ENCODE data around the gene RNU11.
"Not testable (repeated sequence)": the region's sequence is repeated elsewhere in the genome, so short reads cannot be mapped to it uniquely, and the experiment has no call there.

The RNU11 gene

DNA sequence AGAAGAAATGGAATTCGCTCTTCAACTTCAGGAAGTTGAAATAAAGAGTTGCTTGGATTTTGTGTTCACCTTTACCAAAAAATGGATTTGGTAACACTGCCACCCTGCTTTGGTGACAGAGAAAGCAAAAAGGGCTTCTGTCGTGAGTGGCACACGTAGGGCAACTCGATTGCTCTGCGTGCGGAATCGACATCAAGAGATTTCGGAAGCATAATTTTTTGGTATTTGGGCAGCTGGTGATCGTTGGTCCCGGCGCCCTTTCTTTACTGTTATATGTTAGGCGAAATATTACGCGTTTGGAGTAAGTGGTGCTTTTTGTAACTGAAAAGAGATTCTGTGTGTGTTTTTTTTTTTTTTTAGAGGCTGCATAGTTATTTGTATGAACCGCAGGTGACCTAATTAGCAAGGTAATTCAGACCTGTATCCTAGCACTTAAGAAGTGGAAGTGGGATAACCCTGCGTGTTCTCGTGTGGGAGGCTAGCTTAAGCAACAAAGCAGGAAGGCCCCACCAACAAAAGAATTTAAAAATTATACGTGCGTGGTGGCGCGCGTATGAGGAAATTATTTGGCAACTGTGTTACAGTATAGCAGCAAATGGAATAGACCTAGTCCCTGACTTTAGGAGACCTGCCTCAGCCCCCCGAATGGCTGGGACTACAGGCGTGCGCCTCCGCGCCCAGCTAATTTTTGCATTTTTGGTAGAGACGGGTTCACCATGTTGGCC lies at the start of gene RNU11:
TSS of gene RNU11 (plus strand) at position 127 of the 725 bp plus-strand sequence.
- DNase-seq, result peak; percentile 83 to 89

GRCh38 chr1:28601696-28602095 lies 46.7 kb upstream of the RNU11 start:
- DNase-seq, result peak; percentile 11 to 36

- DNase-seq, result peak; percentile 15 to 52
These were observed 45.6 kb upstream of the RNU11 start for GRCh38 chr1:28602536-28603439.

DNA sequence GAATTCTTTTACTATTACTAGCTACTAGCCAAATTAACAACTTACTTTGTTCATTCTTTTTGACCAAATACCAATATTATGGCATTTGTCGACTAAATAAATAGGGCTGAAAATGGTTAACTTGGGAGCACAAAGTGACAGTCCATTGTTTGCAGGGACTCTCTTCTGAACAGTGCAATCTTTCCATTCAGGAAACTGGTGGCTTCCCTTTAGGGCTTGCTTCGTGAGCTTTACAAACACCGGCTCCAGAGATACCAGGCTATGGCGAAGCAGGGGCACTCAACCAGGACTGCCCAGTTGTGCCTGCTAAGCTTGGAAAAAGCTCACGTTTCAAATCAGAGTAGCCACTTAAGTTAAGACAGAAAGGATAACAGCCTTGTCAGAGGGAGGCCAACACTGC lies 44.0 kb upstream of the RNU11 start:
- no peak for DNase-seq

DNA sequence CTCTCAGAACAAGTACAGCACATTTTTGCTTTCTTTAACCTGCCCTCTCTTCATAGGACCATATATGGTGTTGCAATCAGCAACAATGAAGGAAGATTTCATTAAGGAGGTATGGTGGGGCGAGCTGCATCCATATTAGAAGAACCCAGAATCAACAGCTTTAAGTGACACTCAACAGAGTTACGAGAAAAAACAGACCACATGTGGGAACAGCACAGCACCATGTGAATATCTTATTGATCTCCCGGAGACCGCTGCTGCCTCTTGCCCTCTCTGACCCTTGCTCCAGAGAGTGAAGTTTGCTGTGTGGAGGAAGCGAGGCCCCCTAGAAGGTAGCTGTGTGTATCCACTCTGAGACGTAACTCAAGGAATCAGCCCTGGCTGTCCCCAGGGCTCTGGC lies 43.4 kb upstream of the RNU11 start:
- DNase-seq, result no peak

DNA sequence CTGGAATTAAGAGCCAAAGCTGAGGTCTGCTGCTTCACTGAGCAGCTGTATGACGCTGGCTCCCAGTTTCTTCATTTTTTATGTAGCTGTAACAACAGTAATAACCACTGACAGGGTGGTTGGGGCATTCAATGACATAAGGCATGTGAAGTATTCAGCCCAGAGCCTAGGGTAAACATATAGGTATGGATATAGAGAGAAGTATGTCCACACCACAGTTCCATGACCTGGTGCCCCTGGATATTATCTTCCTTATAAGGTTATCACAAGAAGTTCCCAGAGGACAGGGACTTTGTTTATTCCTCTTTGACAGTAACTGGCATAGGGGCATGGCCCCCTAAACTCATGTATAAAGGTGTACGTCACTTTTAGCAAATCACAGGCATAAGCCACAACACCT lies 41.6 kb upstream of the RNU11 start:
- DNase-seq, result no peak

GRCh38 chr1:28613175-28613574 lies 35.2 kb upstream of the RNU11 start:
- no peak for DNase-seq

- DNase-seq, result no peak
These were observed 16.7 kb upstream of the RNU11 start for GRCh38 chr1:28631713-28632112.

DNA sequence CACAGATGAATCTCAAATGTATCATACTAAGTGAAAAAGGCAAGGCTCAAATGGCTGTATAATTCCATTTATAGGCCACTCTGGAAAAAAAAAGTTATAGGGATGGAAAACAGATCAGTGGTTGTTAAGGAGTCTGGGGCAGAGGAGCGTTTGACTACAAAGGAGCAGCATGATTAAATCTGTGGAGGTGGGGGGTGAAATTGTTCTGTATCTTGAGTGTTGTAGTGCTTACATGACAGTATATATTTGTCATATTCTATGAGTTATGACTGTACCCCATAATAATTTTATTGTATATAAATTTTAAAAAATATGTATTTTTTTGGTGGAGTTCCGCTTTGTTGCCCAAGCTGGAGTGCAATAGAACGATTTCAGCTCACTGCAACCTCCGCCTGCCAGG lies 15.8 kb upstream of the RNU11 start:
- no peak for DNase-seq

- DNase-seq, result peak in 1 of 2 experiments; percentile 20
These were observed 7.6 kb upstream of the RNU11 start for GRCh38 chr1:28640766-28641165.

- no peak for DNase-seq
These were observed 6.1 kb upstream of the RNU11 start for GRCh38 chr1:28642056-28642846.

- peak; percentile 86 to 91 for DNase-seq
These were observed 5.4 kb upstream of the RNU11 start, which contains the start of gene TAF12 for GRCh38 chr1:28642847-28643635. TAF12 (minus strand) TSS chr1:28643067; CDS start chr1:28622081, 20,986 bp downstream.

DNA sequence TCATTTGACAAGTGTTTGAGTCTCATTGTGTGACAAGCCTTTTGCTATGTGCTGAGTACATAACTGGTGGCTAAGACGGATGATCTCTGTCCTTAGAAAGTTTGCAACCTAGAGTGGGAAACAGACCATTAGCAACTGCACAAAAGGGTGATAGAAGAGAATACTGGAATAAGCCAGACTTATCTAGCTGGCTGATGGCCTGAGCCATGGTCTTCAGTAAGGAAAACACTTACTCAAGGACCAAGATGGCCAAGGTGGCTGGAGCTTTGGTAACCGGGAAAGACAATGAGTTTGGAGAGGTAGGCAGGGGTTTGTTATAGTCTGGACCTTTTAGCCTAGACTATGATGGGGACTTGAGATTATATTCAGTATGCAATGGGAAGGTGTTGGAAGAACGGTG lies 3.9 kb upstream of the RNU11 start:
- DNase-seq, result no peak

DNA sequence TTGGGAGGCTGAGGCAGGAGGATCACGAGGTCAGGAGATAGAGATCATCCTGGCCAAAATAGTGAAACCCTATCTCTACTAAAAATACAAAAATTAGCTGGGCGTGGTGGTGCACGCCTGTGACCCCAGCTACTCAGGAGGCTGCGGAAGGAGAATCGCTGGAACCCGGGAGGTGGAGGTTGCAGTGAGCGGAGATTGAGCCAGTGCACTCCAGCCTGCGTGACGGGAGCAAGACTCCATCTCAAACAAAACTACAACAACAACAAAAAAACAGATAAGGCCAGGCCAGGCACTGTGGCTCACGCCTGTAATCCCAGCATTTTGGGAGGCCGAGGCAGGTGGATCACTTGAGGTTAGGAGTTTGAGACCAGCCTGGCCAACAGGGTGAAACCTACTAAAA lies 3.0 kb upstream of the RNU11 start:
- not testable (repeated sequence) for DNase-seq

DNA sequence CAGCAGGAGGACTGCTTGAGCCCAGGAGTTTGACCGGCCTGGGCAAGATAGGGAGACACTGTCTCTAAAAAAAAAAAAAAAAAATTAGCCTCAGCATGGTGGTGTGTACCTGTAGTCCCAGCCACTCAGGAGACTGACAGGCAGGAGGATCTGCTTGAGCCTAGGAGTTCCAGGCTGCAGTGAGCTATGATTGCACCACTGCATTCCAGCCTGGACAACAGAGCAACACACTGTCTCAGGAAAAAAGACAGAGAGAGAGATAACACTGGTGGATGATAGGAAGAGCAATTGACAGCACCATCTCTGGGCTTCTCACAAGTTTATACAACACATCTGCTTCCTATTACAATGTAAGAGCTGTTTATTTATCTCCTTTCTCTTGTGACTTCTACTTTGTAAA lies 2.4 kb upstream of the RNU11 start:
- no peak for DNase-seq

- DNase-seq, result peak; percentile 82 to 88
These were observed 359 bp upstream of the RNU11 start for GRCh38 chr1:28648008-28648473.

DNA sequence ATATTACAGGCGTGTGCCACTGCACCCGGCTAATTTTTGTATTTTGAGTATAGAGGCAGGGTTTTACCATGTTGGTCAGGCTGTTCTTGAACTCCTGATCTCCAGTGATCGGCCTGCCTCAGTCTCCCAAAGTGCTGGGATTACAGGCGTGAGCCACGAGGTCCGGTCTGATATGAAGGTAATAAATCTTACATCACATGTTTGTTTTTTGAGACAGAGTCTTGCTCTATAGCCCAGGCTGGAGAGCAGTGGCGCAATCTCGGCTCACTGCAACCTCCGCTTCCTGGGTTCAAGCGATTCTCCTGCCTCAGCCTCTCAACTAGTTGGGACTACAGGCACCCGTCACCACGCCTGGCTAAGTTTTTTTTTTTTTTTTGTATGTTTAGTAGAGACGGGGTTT lies 4.7 kb downstream of the RNU11 start:
- not testable (repeated sequence) for DNase-seq

DNA sequence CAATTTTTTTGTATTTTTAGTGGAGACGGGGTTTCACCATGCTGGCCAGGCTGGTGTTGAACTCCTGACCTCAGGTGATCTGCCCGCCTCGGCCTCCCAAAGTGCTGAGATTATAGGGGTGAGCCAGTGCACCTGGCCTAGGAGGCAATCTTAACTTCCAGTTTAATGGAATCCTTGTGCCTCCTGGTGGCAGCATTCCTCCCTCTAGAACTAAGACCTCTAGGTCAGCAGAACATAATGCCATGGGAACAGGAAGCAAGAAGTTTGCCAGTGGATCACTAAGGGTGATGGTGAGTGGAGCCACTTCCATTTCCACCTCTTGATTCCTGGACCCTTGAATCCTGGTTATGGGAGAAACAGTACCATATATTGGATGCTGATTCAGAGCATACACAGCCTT lies 5.5 kb downstream of the RNU11 start:
- not testable (repeated sequence) for DNase-seq

- not testable (repeated sequence) for DNase-seq
These were observed 7.3 kb downstream of the RNU11 start for GRCh38 chr1:28655448-28656311.

DNA sequence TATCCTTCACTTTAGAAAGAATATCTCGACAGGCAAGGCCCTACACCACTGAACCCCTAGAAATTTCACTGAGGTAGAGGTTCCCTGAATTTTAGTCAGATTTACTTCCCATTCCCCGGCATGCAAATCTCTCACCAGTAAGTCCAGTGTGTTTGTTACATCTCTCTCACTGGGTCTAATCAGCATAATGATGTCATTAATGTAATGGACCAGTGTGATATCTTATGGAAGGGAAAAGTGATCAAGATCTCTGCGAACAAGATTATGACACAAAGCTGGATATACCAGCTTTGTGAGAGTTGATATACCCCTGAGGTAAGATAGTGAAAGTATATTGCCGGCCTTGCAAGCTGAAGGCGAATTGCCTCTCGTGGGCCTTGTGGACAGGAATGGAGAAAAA lies 7.9 kb downstream of the RNU11 start:
- no peak for DNase-seq

GRCh38 chr1:28663871-28664470 lies 15.6 kb downstream of the RNU11 start:
- no peak for DNase-seq

All from activated CD4-positive, alpha-beta T cell treated with anti-CD3 and anti-CD28 coated beads, Interleukin-2, amount 50 U/mL, for 48 hours (primary cell).